HepG2 (cell line): Measurements from ENCODE around the gene NF2. TPM values are rescaled to one million over a fixed set of nuclear protein-coding genes. Genes with fewer than 3 reads are reported as not detected.
A peak's percentile ranks its signal among the peaks of the same experiment; 100 is the strongest.

Source experiments
- ASH2L ChIP-seq: fragments of 300-600, 200-600 bp; sonication (generic); IDR thresholded peaks from 2 replicates; pipeline ENCODE4 v1.7.0; 2017; ENCODE audit warnings: low read depth, mild to moderate bottlenecking, moderate library complexity, mixed read lengths, low read length; ENCODE audit not compliant: insufficient read length
- SAFB2 ChIP-seq: sonication (generic); formaldehyde crosslinking; IDR thresholded peaks from 2 replicates; pipeline ENCODE4 v1.5.1; 2020; ENCODE audit warnings: missing genetic modification reagents, low read depth, mild to moderate bottlenecking, borderline replicate concordance
- ZNF205 ChIP-seq: IDR thresholded peaks from 2 replicates; pipeline ENCODE4 v1.6.1; 2018; ENCODE audit warnings: missing biosample characterization, missing genetic modification reagents
- ZNF33A ChIP-seq: sonication (generic); formaldehyde crosslinking; IDR thresholded peaks from 2 replicates; pipeline ENCODE4 v1.5.1; 2020; ENCODE audit warnings: missing genetic modification reagents, mild to moderate bottlenecking, moderate library complexity, borderline replicate concordance
- ZNF431 ChIP-seq: sonication (generic); formaldehyde crosslinking; IDR thresholded peaks from 2 replicates; pipeline ENCODE4 v1.9.0; 2022; ENCODE audit warnings: missing genetic modification reagents, low read depth, mild to moderate bottlenecking, borderline replicate concordance
- ZNF432 ChIP-seq: sonication (generic); formaldehyde crosslinking; IDR thresholded peaks from 2 replicates; pipeline ENCODE4 v1.5.0; 2020; ENCODE audit warnings: missing genetic modification reagents, mild to moderate bottlenecking, borderline replicate concordance
- ZNF75D ChIP-seq: sonication (generic); formaldehyde crosslinking; IDR thresholded peaks from 2 replicates; pipeline ENCODE4 v1.8.1; 2023; ENCODE audit warnings: missing genetic modification reagents, mild to moderate bottlenecking, borderline replicate concordance
- polyA plus RNA-seq, 8 experiments: library from polyadenylated mRNA; depleted of rRNA in 3 of 8; stranded (reverse) in 7 of 8; unstranded in 1 of 8; fragments of >200 nt; fragmentation: Illumina TruSeq in 4 of 8; extraction: Trizol in 4 of 8; gene quantifications; 2 replicates each; pipeline versions ENCODE4 v1.2.1 to v1.2.3, GENCODE V29; 2011 to 2016; ENCODE audit warnings: low read depth in 4 of 8, missing spikeins in 1 of 8, mixed read lengths in 1 of 8; ENCODE audit not compliant: insufficient read depth in 1 of 8
- total RNA-seq, 5 experiments: library from RNA; depleted of rRNA; stranded (reverse); fragments of >200 nt; fragmentation: Illumina TruSeq; extraction: Trizol; gene quantifications; 2 replicates each; pipeline ENCODE4 v1.2.3, GENCODE V29; 2016; ENCODE audit warnings: low read depth in 1 of 5
- TF ChIP-seq, protein P1 (sequence below): sonication (generic); formaldehyde crosslinking; IDR thresholded peaks from 2 replicates; pipeline ENCODE4 v1.4.0; 2020; ENCODE audit warnings: missing genetic modification reagents, borderline replicate concordance
- TF ChIP-seq, protein P2 (sequence below): sonication (generic); formaldehyde crosslinking; IDR thresholded peaks from 2 replicates; pipeline ENCODE4 v1.8.1; 2022; ENCODE audit warnings: low read depth, mild to moderate bottlenecking, missing genetic modification reagents
- TF ChIP-seq, protein P3 (sequence below): IDR thresholded peaks from 2 replicates; pipeline ENCODE4 v1.6.1; 2016
- TF ChIP-seq, protein P4 (sequence below): IDR thresholded peaks from 2 replicates; pipeline ENCODE4 v1.6.1; 2018; ENCODE audit warnings: missing genetic modification reagents
- TF ChIP-seq, protein P5 (sequence below): sonication (generic); formaldehyde crosslinking; IDR thresholded peaks from 2 replicates; pipeline ENCODE4 v1.8.0; 2023; ENCODE audit warnings: mild to moderate bottlenecking, missing genetic modification reagents
- TF ChIP-seq, protein P6 (sequence below): sonication (generic); formaldehyde crosslinking; IDR thresholded peaks from 2 replicates; pipeline ENCODE4 v1.4.0; 2020; ENCODE audit warnings: missing genetic modification reagents

NF2 gene
- total and polyA plus RNA-seq, 2 of the 13 experiments (the other 11 are each of a cell fraction or from before 2014, with no cell fraction given), result 9.3 to 33.3 TPM

DNA sequence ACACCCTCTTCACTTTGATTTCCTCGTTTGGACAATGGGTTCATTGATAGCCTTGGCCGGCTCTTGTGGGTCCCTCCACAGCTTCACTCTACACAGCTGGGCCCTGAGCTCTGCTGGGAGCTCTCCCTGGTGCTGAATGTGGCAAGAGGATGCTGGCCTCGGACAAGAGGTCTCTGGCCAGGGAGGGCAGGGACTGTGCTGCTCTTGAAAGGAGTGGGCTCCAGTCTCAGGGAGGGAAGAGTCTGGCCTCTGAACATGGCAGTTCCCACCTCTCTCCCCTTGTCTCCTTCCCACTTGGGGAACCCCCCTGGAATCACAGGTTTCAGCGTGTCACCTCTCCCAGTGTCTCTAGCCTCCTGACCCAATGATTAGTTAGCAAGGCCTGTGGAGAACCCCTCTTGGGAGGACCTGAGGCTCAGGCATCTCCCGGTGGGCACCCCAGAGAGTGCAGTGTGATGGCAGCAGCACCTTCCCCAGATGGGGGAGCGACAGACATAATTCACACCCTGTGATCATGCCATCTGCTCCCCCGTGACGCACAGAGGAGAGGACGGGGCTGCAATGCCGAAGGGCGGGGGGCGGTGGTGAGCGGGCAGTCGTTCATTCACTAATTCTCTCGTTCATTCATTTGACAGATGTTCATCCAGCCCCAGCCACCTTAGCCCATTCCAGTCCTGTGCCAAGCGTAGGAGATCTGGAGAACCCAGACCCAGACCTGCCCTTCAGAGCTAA, 113.5 kb downstream of the NF2 start (continued):
- TF ChIP-seq, protein P1, sequence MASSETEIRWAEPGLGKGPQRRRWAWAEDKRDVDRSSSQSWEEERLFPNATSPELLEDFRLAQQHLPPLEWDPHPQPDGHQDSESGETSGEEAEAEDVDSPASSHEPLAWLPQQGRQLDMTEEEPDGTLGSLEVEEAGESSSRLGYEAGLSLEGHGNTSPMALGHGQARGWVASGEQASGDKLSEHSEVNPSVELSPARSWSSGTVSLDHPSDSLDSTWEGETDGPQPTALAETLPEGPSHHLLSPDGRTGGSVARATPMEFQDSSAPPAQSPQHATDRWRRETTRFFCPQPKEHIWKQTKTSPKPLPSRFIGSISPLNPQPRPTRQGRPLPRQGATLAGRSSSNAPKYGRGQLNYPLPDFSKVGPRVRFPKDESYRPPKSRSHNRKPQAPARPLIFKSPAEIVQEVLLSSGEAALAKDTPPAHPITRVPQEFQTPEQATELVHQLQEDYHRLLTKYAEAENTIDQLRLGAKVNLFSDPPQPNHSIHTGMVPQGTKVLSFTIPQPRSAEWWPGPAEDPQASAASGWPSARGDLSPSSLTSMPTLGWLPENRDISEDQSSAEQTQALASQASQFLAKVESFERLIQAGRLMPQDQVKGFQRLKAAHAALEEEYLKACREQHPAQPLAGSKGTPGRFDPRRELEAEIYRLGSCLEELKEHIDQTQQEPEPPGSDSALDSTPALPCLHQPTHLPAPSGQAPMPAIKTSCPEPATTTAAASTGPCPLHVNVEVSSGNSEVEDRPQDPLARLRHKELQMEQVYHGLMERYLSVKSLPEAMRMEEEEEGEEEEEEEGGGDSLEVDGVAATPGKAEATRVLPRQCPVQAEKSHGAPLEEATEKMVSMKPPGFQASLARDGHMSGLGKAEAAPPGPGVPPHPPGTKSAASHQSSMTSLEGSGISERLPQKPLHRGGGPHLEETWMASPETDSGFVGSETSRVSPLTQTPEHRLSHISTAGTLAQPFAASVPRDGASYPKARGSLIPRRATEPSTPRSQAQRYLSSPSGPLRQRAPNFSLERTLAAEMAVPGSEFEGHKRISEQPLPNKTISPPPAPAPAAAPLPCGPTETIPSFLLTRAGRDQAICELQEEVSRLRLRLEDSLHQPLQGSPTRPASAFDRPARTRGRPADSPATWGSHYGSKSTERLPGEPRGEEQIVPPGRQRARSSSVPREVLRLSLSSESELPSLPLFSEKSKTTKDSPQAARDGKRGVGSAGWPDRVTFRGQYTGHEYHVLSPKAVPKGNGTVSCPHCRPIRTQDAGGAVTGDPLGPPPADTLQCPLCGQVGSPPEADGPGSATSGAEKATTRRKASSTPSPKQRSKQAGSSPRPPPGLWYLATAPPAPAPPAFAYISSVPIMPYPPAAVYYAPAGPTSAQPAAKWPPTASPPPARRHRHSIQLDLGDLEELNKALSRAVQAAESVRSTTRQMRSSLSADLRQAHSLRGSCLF (CRISPR knock-in tag), result no peak
- TF ChIP-seq, protein P2, sequence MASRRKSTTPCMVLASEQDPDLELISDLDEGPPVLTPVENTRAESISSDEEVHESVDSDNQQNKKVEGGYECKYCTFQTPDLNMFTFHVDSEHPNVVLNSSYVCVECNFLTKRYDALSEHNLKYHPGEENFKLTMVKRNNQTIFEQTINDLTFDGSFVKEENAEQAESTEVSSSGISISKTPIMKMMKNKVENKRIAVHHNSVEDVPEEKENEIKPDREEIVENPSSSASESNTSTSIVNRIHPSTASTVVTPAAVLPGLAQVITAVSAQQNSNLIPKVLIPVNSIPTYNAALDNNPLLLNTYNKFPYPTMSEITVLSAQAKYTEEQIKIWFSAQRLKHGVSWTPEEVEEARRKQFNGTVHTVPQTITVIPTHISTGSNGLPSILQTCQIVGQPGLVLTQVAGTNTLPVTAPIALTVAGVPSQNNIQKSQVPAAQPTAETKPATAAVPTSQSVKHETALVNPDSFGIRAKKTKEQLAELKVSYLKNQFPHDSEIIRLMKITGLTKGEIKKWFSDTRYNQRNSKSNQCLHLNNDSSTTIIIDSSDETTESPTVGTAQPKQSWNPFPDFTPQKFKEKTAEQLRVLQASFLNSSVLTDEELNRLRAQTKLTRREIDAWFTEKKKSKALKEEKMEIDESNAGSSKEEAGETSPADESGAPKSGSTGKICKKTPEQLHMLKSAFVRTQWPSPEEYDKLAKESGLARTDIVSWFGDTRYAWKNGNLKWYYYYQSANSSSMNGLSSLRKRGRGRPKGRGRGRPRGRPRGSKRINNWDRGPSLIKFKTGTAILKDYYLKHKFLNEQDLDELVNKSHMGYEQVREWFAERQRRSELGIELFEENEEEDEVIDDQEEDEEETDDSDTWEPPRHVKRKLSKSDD (CRISPR knock-in tag), result no peak
- peak; percentile 93 for TF ChIP-seq ZNF205 (CRISPR knock-in tag)
- TF ChIP-seq SAFB2 (CRISPR knock-in tag), result no peak
- TF ChIP-seq, protein P3, sequence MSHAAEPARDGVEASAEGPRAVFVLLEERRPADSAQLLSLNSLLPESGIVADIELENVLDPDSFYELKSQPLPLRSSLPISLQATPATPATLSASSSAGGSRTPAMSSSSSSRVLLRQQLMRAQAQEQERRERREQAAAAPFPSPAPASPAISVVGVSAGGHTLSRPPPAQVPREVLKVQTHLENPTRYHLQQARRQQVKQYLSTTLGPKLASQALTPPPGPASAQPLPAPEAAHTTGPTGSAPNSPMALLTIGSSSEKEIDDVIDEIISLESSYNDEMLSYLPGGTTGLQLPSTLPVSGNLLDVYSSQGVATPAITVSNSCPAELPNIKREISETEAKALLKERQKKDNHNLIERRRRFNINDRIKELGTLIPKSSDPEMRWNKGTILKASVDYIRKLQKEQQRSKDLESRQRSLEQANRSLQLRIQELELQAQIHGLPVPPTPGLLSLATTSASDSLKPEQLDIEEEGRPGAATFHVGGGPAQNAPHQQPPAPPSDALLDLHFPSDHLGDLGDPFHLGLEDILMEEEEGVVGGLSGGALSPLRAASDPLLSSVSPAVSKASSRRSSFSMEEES (CRISPR knock-in tag), result peak; percentile 92
- TF ChIP-seq ZNF431 (CRISPR knock-in tag), result peak; percentile 80; the same call in 1 of the 2 replicates
- TF ChIP-seq, protein P4, sequence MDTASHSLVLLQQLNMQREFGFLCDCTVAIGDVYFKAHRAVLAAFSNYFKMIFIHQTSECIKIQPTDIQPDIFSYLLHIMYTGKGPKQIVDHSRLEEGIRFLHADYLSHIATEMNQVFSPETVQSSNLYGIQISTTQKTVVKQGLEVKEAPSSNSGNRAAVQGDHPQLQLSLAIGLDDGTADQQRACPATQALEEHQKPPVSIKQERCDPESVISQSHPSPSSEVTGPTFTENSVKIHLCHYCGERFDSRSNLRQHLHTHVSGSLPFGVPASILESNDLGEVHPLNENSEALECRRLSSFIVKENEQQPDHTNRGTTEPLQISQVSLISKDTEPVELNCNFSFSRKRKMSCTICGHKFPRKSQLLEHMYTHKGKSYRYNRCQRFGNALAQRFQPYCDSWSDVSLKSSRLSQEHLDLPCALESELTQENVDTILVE (CRISPR knock-in tag), result peak; percentile 96
- peak; percentile 89; the same call in 1 of the 2 replicates for TF ChIP-seq ZNF75D (CRISPR knock-in tag)
- TF ChIP-seq ZNF33A (CRISPR knock-in tag), result no peak
- no peak for TF ChIP-seq ZNF432 (CRISPR knock-in tag)
- no peak for TF ChIP-seq ASH2L
- TF ChIP-seq, protein P5, sequence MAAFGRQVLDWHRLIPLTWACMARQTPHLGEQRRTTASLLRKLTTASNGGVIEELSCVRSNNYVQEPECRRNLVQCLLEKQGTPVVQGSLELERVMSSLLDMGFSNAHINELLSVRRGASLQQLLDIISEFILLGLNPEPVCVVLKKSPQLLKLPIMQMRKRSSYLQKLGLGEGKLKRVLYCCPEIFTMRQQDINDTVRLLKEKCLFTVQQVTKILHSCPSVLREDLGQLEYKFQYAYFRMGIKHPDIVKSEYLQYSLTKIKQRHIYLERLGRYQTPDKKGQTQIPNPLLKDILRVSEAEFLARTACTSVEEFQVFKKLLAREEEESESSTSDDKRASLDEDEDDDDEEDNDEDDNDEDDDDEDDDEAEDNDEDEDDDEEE (CRISPR knock-in tag), result peak; percentile 91
- TF ChIP-seq, protein P6, sequence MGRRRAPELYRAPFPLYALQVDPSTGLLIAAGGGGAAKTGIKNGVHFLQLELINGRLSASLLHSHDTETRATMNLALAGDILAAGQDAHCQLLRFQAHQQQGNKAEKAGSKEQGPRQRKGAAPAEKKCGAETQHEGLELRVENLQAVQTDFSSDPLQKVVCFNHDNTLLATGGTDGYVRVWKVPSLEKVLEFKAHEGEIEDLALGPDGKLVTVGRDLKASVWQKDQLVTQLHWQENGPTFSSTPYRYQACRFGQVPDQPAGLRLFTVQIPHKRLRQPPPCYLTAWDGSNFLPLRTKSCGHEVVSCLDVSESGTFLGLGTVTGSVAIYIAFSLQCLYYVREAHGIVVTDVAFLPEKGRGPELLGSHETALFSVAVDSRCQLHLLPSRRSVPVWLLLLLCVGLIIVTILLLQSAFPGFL (CRISPR knock-in tag), result no peak
